Measurements from ENCODE around the gene GSTO1.
"Not testable (repeated sequence)": the region's sequence is repeated elsewhere in the genome, so short reads cannot be mapped to it uniquely, and the experiment has no call there.

GSTO1 gene

GRCh38 chr10:104254493-104255310, at the start of gene GSTO1:
GSTO1 (plus strand) TSS chr10:104254892; CDS start chr10:104254929, 37 bp downstream.
- DNase-seq: no peak

GRCh38 chr10:104208730-104209129, 46.0 kb upstream of the GSTO1 start:
- no peak for DNase-seq

- DNase-seq: peak; percentile 32
Observed at GRCh38 chr10:104209575-104210198, 45.0 kb upstream of the GSTO1 start.

- no peak for DNase-seq
Observed at GRCh38 chr10:104216631-104217030, 38.1 kb upstream of the GSTO1 start.

GRCh38 chr10:104218751-104219150, 35.9 kb upstream of the GSTO1 start:
- no peak for DNase-seq

- no peak for DNase-seq
Observed at GRCh38 chr10:104220522-104220921, 34.2 kb upstream of the GSTO1 start.

GRCh38 chr10:104223304-104223703, 31.4 kb upstream of the GSTO1 start:
- DNase-seq: no peak

GRCh38 chr10:104230490-104230889, 24.2 kb upstream of the GSTO1 start:
- no peak for DNase-seq

- peak; percentile 84 for DNase-seq
Observed at GRCh38 chr10:104231784-104232612, 22.7 kb upstream of the GSTO1 start, which contains the start of gene CFAP43. CFAP43 (minus strand) TSS chr10:104232364; CDS start chr10:104232246, 118 bp downstream.

- no peak for DNase-seq
Observed at GRCh38 chr10:104232613-104233102, 22.0 kb upstream of the GSTO1 start.

GRCh38 chr10:104233817-104234216, 20.9 kb upstream of the GSTO1 start:
- DNase-seq: no peak

- DNase-seq: no peak
Observed at GRCh38 chr10:104234934-104235333, 19.8 kb upstream of the GSTO1 start.

GRCh38 chr10:104235801-104236200, 18.9 kb upstream of the GSTO1 start:
- DNase-seq: no peak

- DNase-seq: no peak
Observed at GRCh38 chr10:104240078-104240477, 14.6 kb upstream of the GSTO1 start.

GRCh38 chr10:104242545-104242944, 12.1 kb upstream of the GSTO1 start:
- DNase-seq: no peak

- not testable (repeated sequence) for DNase-seq
Observed at GRCh38 chr10:104243009-104243408, 11.7 kb upstream of the GSTO1 start.

GRCh38 chr10:104243512-104243911, 11.2 kb upstream of the GSTO1 start:
- DNase-seq: no peak

- DNase-seq: no peak
Observed at GRCh38 chr10:104245066-104245632, 9.5 kb upstream of the GSTO1 start.

GRCh38 chr10:104246976-104247375, 7.7 kb upstream of the GSTO1 start:
- no peak for DNase-seq

- DNase-seq: no peak
Observed at GRCh38 chr10:104247513-104248146, 7.1 kb upstream of the GSTO1 start.

GRCh38 chr10:104248931-104249330, 5.8 kb upstream of the GSTO1 start:
- DNase-seq: not testable (repeated sequence)

- DNase-seq: no peak
Observed at GRCh38 chr10:104250371-104250770, 4.3 kb upstream of the GSTO1 start.

Measured in NCI-H1092 treated with DMSO at 0.1 percent for 48 hours (cell line).